GM10847 (cell line): Measurements from ENCODE around the gene SLC24A3.

Experiments
- POLR2A ChIP-seq: IDR thresholded peaks from 2 replicates; pipeline ENCODE4 v1.6.1; 2011; ENCODE audit not compliant: insufficient read length; ENCODE audit errors: extremely low read depth

SLC24A3 gene

GRCh38 chr20:19605786-19606485 lies 393.5 kb downstream of the SLC24A3 start:
- no peak for TF ChIP-seq POLR2A

- no peak for TF ChIP-seq POLR2A
Measured at GRCh38 chr20:19609642-19610223, 397.3 kb downstream of the SLC24A3 start.

- TF ChIP-seq POLR2A, result no peak
Measured at GRCh38 chr20:19615629-19616028, 403.2 kb downstream of the SLC24A3 start.

- TF ChIP-seq POLR2A, result no peak
Measured at GRCh38 chr20:19616081-19616480, 403.6 kb downstream of the SLC24A3 start.

- TF ChIP-seq POLR2A, result no peak
Measured at GRCh38 chr20:19616620-19617019, 404.2 kb downstream of the SLC24A3 start.

GRCh38 chr20:19617256-19617655 lies 404.8 kb downstream of the SLC24A3 start:
- no peak for TF ChIP-seq POLR2A

GRCh38 chr20:19618711-19619110 lies 406.3 kb downstream of the SLC24A3 start:
- no peak for TF ChIP-seq POLR2A

GRCh38 chr20:19619904-19620430 lies 407.5 kb downstream of the SLC24A3 start:
- TF ChIP-seq POLR2A, result no peak

GRCh38 chr20:19620446-19620845 lies 408.0 kb downstream of the SLC24A3 start:
- TF ChIP-seq POLR2A, result no peak

GRCh38 chr20:19621072-19621471 lies 408.6 kb downstream of the SLC24A3 start:
- no peak for TF ChIP-seq POLR2A

- no peak for TF ChIP-seq POLR2A
Measured at GRCh38 chr20:19624221-19624965, 412.0 kb downstream of the SLC24A3 start.

- no peak for TF ChIP-seq POLR2A
Measured at GRCh38 chr20:19625426-19625825, 413.0 kb downstream of the SLC24A3 start.

- no peak for TF ChIP-seq POLR2A
Measured at GRCh38 chr20:19626896-19627295, 414.5 kb downstream of the SLC24A3 start.

- TF ChIP-seq POLR2A, result no peak
Measured at GRCh38 chr20:19628570-19629134, 416.2 kb downstream of the SLC24A3 start.

- TF ChIP-seq POLR2A, result no peak
Measured at GRCh38 chr20:19631410-19631809, 419.0 kb downstream of the SLC24A3 start.

- no peak for TF ChIP-seq POLR2A
Measured at GRCh38 chr20:19633985-19634384, 421.5 kb downstream of the SLC24A3 start.

- no peak for TF ChIP-seq POLR2A
Measured at GRCh38 chr20:19642860-19643259, 430.4 kb downstream of the SLC24A3 start.
